NOMO-1 treated with DMSO at 0.1 percent for 48 hours (cell line): ENCODE measurements around the gene TRIM61.
"Not testable (repeated sequence)": the region's sequence is repeated elsewhere in the genome, so short reads cannot be mapped to it uniquely, and the experiment has no call there.

Source experiments
- DNase-seq: peaks from one replicate; lab custom pipeline; 2025; ENCODE audit not compliant: unreplicated experiment; lab: John Stamatoyannopoulos, UW

TRIM61 gene

DNA sequence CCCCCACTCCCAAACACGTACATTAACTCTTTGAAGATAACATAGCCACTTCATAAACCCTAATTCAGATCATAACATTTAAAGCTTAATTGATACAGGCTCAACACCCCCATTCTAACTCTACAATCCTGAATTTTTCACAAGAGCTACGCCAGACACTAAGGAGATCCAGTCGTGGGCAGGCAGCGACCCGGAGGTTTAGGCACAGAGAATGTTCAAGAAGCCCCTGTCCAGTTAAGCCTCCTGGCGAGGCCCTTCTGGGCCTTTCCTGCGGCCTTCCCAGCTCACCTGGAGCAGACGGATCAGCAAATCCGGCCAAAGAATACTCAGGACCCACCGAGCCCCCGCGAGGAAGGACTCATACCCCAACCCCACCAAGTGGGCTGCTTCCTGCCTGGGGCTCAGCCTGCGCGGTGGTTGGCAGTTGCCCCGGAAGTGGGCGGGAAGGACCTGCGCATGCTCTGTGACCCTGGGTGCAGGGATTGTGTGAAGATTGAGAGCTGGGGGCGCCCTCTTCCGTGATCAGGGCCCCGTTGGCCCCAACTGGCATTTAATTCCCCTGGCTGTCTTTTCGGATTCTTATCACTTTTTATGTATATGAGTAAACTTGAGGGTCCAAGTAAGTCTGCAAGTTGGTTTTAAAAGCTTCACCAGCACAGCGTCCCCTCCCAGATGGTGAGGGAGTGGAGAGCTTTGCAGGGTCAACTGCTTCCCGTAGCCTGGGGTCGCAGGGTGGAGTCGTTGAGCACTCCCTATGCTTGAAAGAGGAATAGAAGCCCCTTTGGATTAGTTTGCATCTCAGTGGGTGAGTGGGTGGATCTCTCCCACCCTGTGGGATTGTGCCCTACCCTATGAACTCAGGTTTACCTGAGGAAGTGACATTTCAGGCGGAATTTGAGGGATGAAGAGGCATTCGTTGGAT, at the start of gene TRIM61:
Gene TRIM61, minus strand, starts transcription at position 415 of the 922 bp plus-strand sequence. CDS start 7,655 bp downstream, outside the sequence.
- no peak for DNase-seq

DNA sequence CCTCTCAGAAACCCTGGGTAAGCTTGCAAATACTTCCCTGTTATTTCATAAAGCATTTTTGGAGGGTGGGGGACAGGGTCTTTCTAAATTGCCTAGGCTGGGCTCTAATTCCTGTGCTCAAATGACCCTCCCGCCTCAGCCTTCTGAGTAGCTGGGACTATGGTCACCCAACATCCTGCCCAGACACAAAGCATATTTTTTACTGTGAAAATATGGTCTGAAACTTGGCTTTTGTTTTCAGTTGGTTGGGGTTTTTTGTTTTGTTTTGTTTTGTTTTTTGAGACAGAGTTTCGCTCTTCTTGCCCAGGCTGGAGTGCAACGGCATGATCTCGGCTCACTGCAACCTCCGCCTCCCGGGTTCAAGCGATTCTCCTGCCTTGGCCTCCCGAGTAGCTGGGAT, 48.3 kb upstream of the TRIM61 start:
- not testable (repeated sequence) for DNase-seq

- DNase-seq = not testable (repeated sequence)
These were observed 42.5 kb upstream of the TRIM61 start for GRCh38 chr4:165019995-165020394.

GRCh38 chr4:165016971-165017370, 39.5 kb upstream of the TRIM61 start:
- no peak for DNase-seq

GRCh38 chr4:165013691-165014090, 36.2 kb upstream of the TRIM61 start:
- no peak for DNase-seq

DNA sequence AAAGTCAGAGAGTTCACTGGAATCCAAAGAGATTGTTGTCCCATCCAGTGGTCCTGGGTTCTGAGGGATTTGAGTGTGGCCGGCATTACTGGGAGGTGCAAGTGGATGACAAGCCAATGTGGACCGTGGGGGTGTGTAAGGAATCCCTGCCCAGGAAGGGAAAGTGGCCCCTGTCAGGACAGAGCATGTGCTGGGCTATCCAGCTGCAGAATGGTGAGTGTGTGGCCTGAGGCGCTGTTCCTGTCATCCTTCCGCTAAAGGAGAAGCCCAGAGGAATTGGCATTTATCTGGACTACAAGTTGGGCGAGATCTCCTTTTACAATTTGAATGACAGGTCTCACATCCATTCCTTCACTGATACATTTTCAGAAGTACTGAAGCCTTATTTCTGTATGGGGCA, 33.9 kb upstream of the TRIM61 start:
- DNase-seq = no peak

DNA sequence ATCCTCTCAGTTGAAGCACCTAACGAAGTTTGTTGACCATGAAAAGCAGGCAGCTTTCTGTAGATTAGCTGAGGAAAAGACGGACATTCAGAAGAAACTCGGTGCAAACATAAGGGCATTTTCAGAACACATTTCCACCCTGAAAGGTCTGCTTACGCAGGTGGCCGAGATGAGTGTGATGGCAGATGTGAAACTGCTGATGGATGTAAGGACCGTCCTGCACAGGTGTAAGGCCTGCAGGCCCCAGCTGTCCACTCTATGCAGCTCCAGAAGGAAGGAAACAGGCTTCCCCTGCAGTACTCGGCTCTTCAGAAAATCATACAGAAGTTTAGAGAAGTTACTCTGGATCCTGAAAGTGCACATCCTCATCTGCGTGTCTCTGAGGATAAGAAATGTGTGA, 33.5 kb upstream of the TRIM61 start:
- no peak for DNase-seq

DNA sequence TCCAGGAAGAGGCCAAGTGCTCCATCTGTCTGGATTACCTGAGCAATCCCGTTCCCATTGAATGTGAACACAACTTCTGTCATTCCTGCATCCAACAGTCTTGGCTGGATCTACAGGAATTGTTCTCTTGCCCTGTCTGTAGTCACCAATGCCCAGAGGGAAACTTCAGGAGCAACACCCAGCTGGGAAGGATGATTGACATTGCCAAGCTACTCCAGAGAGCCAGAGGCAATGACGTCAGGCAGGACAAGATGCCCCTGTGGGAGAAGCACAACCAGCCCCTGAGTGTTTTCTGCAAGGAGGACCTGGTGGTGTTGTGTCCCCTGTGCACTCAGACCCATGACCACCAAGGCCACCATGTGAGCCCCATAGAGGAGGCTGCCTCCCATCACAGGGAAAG, 33.0 kb upstream of the TRIM61 start:
- DNase-seq = no peak

- no peak for DNase-seq
These were observed 32.2 kb upstream of the TRIM61 start for GRCh38 chr4:165009493-165010227.

DNA sequence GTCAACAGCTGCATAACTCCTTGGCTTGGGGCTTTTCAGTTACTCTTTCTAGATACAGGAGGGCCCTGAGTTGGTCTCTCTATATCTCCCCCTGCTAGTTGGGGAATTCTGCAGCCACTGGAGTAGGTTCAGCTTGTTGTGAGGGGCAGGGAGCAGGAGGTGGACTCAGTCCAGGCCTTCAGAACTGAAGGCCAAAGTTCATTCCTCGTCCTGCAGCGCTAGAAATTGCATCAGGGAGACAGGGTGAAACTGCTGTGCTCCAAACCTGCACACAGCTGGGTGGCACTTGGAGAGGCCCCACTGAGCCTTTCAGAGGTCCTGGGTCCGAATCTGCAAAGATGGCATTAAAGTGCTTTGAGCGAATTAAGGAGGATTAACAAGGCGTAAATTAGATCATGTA, 29.4 kb upstream of the TRIM61 start:
- no peak for DNase-seq

DNA sequence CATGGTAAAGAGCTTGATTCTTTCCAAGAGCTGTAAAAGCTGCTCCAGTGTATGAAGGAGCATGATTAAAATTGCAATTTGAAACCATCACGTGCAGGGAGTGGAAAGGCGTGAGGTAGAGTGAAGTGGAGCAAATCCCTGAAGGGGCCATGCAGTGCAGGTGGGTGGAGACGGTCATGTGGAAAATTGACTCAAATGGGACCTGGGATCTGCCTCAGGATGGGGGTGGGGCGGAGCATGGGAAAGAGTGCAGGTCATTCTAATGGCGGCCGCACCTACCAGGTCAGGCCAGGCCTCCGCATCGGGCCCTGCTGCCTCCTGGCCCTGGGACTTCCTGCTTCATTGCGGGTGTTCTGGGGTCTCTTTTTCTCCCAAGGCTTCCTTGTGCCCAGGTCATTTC, 29.0 kb upstream of the TRIM61 start:
- no peak for DNase-seq

- DNase-seq = no peak
These were observed 28.0 kb upstream of the TRIM61 start for GRCh38 chr4:165005352-165005925.

- DNase-seq = not testable (repeated sequence)
These were observed 24.5 kb upstream of the TRIM61 start for GRCh38 chr4:165001957-165002356.

DNA sequence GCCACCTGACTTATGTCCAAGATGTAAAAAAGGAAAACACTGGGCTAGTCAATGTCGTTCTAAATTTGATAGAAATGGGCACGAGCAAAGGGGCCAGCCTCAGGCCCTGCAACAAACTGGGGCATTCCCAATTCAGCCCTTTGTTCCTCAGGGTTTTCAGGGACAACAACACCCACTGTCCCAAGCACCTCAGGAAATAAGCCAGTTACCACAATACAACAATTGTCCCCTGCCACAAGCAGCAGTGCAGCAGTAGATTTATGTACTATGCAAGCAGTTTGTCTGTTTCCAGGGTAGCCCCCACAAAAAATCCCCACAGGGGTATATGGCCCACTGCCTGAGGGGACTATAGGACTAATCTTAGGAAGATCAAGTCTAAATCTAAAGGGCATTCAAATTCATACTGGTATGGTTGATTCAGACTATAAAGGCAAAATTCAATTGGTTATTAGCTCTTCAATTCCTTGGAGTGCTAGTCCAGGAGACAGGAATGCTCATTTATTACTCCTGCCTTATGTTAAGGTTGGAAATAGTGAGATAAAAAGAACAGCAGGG, 21.1 kb upstream of the TRIM61 start:
- DNase-seq = not testable (repeated sequence)

DNA sequence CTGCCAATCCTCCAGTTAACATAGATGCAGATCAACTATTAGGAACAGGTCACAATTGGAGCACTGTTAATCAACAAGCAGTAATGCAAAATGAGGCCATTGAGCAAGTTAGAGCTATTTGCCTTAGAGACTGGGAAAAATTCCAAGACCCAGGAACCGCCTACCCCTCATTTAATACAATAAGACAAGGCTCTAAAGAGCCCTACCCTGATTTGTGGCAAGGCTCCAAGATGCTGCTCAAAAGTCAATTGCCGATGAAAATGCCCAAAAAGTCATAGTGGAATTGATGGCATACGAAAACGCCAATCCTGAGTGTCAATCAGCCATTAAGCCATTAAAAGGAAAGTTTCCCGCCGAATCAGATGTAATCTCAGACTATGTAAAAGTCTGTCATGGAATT, 20.5 kb upstream of the TRIM61 start:
- no peak for DNase-seq

DNA sequence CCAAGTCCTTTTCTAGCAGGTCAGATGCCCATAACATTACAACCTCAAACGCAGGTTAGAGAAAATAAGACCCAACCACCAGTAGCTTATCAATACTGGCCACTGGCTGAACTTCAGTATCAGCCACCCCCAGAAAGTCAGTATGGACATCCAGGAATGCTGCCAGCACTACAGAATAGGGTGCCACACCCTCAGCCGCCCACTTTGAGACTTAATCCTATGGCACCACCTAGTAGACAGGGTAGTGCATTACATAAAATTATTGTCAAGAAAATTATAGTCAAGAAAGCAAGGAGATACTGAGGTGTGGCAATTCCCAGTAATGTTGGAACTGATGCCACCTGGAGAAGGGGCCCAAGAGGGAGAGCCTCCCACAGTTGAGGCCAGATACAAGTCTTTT, 19.9 kb upstream of the TRIM61 start:
- DNase-seq = no peak

DNA sequence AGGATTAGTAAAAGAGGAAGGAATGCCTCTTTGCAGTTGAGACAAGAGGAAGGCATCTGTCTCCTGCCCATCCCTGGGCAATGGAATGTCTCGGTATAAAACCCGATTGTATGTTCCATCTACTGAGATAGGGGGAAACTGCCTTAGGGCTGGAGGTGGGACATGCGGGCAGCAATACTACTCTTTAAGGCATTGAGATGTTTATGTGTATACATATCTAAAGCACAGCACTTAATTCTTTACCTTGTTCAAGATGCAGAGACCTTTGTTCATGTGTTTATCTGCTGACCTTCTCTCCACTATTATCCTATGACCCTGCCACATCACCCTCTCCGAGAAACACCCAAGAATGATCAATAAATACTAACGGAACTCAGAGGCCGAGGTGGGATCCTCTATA, 18.7 kb upstream of the TRIM61 start:
- not testable (repeated sequence) for DNase-seq

GRCh38 chr4:164990786-164991185, 13.3 kb upstream of the TRIM61 start:
- DNase-seq = not testable (repeated sequence)

DNA sequence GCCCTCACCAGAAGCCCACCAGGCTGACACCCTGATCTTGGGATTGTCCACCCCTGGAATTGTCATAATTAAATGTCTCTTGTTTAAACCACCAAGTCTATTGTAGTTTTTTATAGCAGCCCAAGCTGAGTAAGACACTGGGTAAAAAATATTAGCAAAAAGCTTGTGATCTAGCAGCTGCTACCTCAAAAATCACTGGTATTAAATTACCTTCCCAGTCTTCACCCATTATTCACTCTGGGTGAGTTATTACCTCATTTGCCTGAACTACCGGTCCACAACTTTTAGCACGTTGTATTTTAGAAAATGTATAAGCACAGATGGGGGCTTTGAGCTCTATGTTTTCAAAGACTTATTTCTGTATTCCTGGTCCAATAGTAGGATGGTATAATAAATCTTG, 12.0 kb upstream of the TRIM61 start:
- DNase-seq = no peak

GRCh38 chr4:164971929-164972328, 5.5 kb downstream of the TRIM61 start:
- DNase-seq = not testable (repeated sequence)

GRCh38 chr4:164959896-164960295, 17.6 kb downstream of the TRIM61 start:
- no peak for DNase-seq
